GM23338 (cell line): ENCODE results near the gene EZR. TPM values are rescaled to one million over a fixed set of nuclear protein-coding genes. Genes with fewer than 3 reads are reported as not detected.

Experiments
- ATAC-seq: fragments of 200-7000 bp; cut with Tn5 transposase; 3 replicates; pipeline ENCODE4 v1.9.1; 2020
- DNase-seq: peaks from one replicate; pipeline ENCODE4 v3.0.0-alpha.2; 2015; ENCODE audit warnings: low spot score
- H2AFZ ChIP-seq: fragments of 200-600 bp; sonication (generic); 2 replicates; pipeline ENCODE4 v1.8.0; 2016; ENCODE audit warnings: antibody characterized with exemption, mild to moderate bottlenecking, moderate library complexity
- H3F3A ChIP-seq: fragments of 200-600 bp; sonication (generic); replicated peaks from 2 replicates; pipeline ENCODE4 v1.8.0; 2017; ENCODE audit warnings: antibody characterized with exemption, mixed run types, low read depth
- H3K27ac ChIP-seq: fragments of 200-600 bp; sonication (generic); 2 replicates; pipeline ENCODE4 v1.6.1; 2016; ENCODE audit warnings: low read depth
- H3K27me3 ChIP-seq: fragments of 200-600 bp; sonication (generic); 2 replicates; pipeline ENCODE4 v1.8.0; 2016; ENCODE audit warnings: mild to moderate bottlenecking, mixed run types, moderate library complexity; ENCODE audit not compliant: insufficient read depth
- H3K36me3 ChIP-seq: fragments of 200-600 bp; sonication (generic); 2 replicates; pipeline ENCODE4 v1.8.0; 2016; ENCODE audit warnings: mild to moderate bottlenecking; ENCODE audit not compliant: insufficient read depth
- H3K4me1 ChIP-seq: fragments of 200-600 bp; sonication (generic); 2 replicates; pipeline ENCODE4 v1.8.0; 2016; ENCODE audit warnings: mild to moderate bottlenecking, moderate library complexity; ENCODE audit not compliant: insufficient read depth
- H3K4me2 ChIP-seq: fragments of 200-600 bp; sonication (generic); 2 replicates; pipeline ENCODE4 v1.7.1; 2017; ENCODE audit warnings: mixed run types
- H3K4me3 ChIP-seq: fragments of 200-600 bp; sonication (generic); 2 replicates; pipeline ENCODE4 v1.6.1; 2016; ENCODE audit warnings: mixed run types
- H3K79me2 ChIP-seq: fragments of 200-600 bp; sonication (generic); replicated peaks from 2 replicates; pipeline ENCODE4 v1.8.0; 2017; ENCODE audit warnings: mild to moderate bottlenecking; ENCODE audit not compliant: insufficient read depth
- H3K9me2 ChIP-seq: fragments of 200-600 bp; sonication (generic); 2 replicates; pipeline ENCODE4 v1.8.0; 2017; ENCODE audit not compliant: insufficient read depth
- H4K20me1 ChIP-seq: fragments of 200-600 bp; sonication (generic); replicated peaks from 2 replicates; pipeline ENCODE4 v1.8.0; 2017; ENCODE audit warnings: mild to moderate bottlenecking; ENCODE audit not compliant: insufficient read depth
- H3K27ac Mint-ChIP-seq: 2 replicates; pipeline ENCODE4 v1.8.0; 2020; ENCODE audit warnings: inconsistent platforms, mild to moderate bottlenecking, moderate library complexity, mixed read lengths
- H3K27me3 Mint-ChIP-seq: 3 replicates; pipeline ENCODE4 v1.8.0; 2022; ENCODE audit warnings: low read depth, mild to moderate bottlenecking, moderate library complexity, mixed read lengths, inconsistent platforms; ENCODE audit not compliant: insufficient read depth, poor library complexity
- H3K36me3 Mint-ChIP-seq: 3 replicates; pipeline ENCODE4 v1.8.0; 2021; ENCODE audit warnings: low read depth, mild to moderate bottlenecking, inconsistent platforms, moderate library complexity, mixed read lengths
- H3K4me1 Mint-ChIP-seq: 3 replicates; pipeline ENCODE4 v1.8.0; 2020; ENCODE audit warnings: mild to moderate bottlenecking, inconsistent platforms, mixed read lengths
- H3K4me3 Mint-ChIP-seq: 3 replicates; pipeline ENCODE4 v1.8.0; 2021; ENCODE audit warnings: moderate library complexity, mild to moderate bottlenecking, inconsistent platforms, mixed read lengths
- H3K9me3 Mint-ChIP-seq: 3 replicates; pipeline ENCODE4 v1.8.0; 2020; ENCODE audit warnings: moderate library complexity, mild to moderate bottlenecking, inconsistent platforms, mixed read lengths
- CREB1 ChIP-seq: fragments of 250-450 bp; sonication (Bioruptor Pico); IDR thresholded peaks from 2 replicates; pipeline ENCODE4 v1.5.0; 2020; ENCODE audit warnings: low read depth, mild to moderate bottlenecking, moderate library complexity
- EZH2 ChIP-seq: fragments of 200-600 bp; sonication (generic); IDR thresholded peaks from one replicate; pipeline ENCODE4 v1.8.0; 2017; ENCODE audit warnings: antibody characterized with exemption, mild to moderate bottlenecking, low read depth; ENCODE audit not compliant: unreplicated experiment
- EZH2phosphoT487 ChIP-seq: fragments of 200-600 bp; sonication (generic); IDR thresholded peaks from one replicate; pipeline ENCODE4 v1.8.1; 2018; ENCODE audit warnings: antibody characterized with exemption; ENCODE audit not compliant: unreplicated experiment
- JUNB ChIP-seq: IDR thresholded peaks from one replicate; pipeline ENCODE4 v1.6.1; 2016; ENCODE audit warnings: antibody characterized with exemption; ENCODE audit not compliant: unreplicated experiment
- NANOG ChIP-seq: IDR thresholded peaks from 2 replicates; pipeline ENCODE4 v1.6.1; 2016; ENCODE audit warnings: antibody characterized with exemption, borderline replicate concordance
- POLR2AphosphoS5 ChIP-seq: IDR thresholded peaks from 2 replicates; pipeline ENCODE4 v1.6.1; 2016; ENCODE audit warnings: antibody characterized with exemption, low read depth
- STAT1 ChIP-seq: IDR thresholded peaks from one replicate; pipeline ENCODE4 v1.6.1; 2016; ENCODE audit warnings: antibody characterized with exemption; ENCODE audit not compliant: unreplicated experiment
- ZNF114 ChIP-seq: fragments of 250-450 bp; sonication (Bioruptor Pico); IDR thresholded peaks from 2 replicates; pipeline ENCODE4 v1.5.0; 2020; ENCODE audit warnings: mild to moderate bottlenecking, moderate library complexity
- ZNF331 ChIP-seq: fragments of 250-450 bp; sonication (Bioruptor Pico); IDR thresholded peaks from 2 replicates; pipeline ENCODE4 v1.5.0; 2020; ENCODE audit warnings: low read depth, mild to moderate bottlenecking, moderate library complexity
- ZNF462 ChIP-seq: fragments of 250-450 bp; sonication (Bioruptor Pico); IDR thresholded peaks from 2 replicates; pipeline ENCODE4 v1.5.0; 2020; ENCODE audit warnings: mild to moderate bottlenecking, moderate library complexity
- polyA plus RNA-seq: library from polyadenylated mRNA; unstranded; fragments of >200 nt; fragmentation: Nextera tagmentation; extraction: Ambion mirVana; gene quantifications from 2 replicates; pipeline ENCODE4 v1.2.1, GENCODE V29; 2016
- total RNA-seq: library from RNA; depleted of rRNA; stranded (reverse); fragments of >200 nt; shearing (Covaris generic); gene quantifications from 2 replicates; pipeline ENCODE4 v1.2.3, GENCODE V29; 2014
- TF ChIP-seq, protein P1 (sequence below), 2 experiments: fragments of 200-600 bp in 1 of 2; sonication (generic) in 1 of 2; conservative IDR thresholded peaks; 2 replicates each; pipeline versions ENCODE4 v1.5.1 to v1.6.1; 2016 to 2017; ENCODE audit warnings: antibody characterized with exemption in 2 of 2, low read depth in 2 of 2, mild to moderate bottlenecking in 2 of 2, moderate library complexity in 1 of 2
- TF ChIP-seq, protein P2 (sequence below): IDR thresholded peaks from one replicate; pipeline ENCODE4 v1.6.1; 2018; ENCODE audit warnings: antibody characterized with exemption; ENCODE audit not compliant: unreplicated experiment
- TF ChIP-seq, protein P3 (sequence below): IDR thresholded peaks from 2 replicates; pipeline ENCODE4 v1.6.1; 2016; ENCODE audit warnings: antibody characterized with exemption

EZR gene
- total and polyA plus RNA-seq, 2 experiments from 2014 or later: 199 to 208 TPM

GRCh38 chr6:158831571-158831970, 12.4 kb upstream of the EZR start:
- Mint-ChIP-seq H3K36me3 (no peaks in the 10 kb centered on the region; the same call in 2 of the 3 replicates), H3K4me3 (no peak overlapping the region), H3K4me1 (peaks cover 20% of the 10 kb centered on the region), H3K9me3 (no peaks in the 10 kb centered on the region), H3K27ac (no peak overlapping the region), H3K27me3 (peaks cover 6% of the 10 kb centered on the region)
- DNase-seq: no peak
- Histone ChIP-seq H2AFZ (no peak overlapping the region), H3F3A (no peaks in the 10 kb centered on the region), H3K36me3 (no peaks in the 10 kb centered on the region), H3K9me2 (no peaks in the 10 kb centered on the region), H3K4me3 (no peak overlapping the region), H3K27ac (no peak overlapping the region), H3K79me2 (no peaks in the 10 kb centered on the region), H3K27me3 (no peaks in the 10 kb centered on the region), H4K20me1 (no peaks in the 10 kb centered on the region), H3K4me2 (no peak overlapping the region), H3K4me1 (peaks cover 11% of the 10 kb centered on the region)
- no peak for TF ChIP-seq ZNF462 (CRISPR knock-in tag)
- TF ChIP-seq JUNB: no peak
- TF ChIP-seq STAT1: no peak
- no peak for TF ChIP-seq NANOG
- TF ChIP-seq, protein P1, sequence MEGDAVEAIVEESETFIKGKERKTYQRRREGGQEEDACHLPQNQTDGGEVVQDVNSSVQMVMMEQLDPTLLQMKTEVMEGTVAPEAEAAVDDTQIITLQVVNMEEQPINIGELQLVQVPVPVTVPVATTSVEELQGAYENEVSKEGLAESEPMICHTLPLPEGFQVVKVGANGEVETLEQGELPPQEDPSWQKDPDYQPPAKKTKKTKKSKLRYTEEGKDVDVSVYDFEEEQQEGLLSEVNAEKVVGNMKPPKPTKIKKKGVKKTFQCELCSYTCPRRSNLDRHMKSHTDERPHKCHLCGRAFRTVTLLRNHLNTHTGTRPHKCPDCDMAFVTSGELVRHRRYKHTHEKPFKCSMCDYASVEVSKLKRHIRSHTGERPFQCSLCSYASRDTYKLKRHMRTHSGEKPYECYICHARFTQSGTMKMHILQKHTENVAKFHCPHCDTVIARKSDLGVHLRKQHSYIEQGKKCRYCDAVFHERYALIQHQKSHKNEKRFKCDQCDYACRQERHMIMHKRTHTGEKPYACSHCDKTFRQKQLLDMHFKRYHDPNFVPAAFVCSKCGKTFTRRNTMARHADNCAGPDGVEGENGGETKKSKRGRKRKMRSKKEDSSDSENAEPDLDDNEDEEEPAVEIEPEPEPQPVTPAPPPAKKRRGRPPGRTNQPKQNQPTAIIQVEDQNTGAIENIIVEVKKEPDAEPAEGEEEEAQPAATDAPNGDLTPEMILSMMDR (conservative IDR thresholded peaks at IDR 0.05; ENCODE audit: low read depth in 2 of 2): no peak
- no peak for TF ChIP-seq EZH2phosphoT487
- no peak for TF ChIP-seq ZNF331 (CRISPR knock-in tag)
- TF ChIP-seq, protein P2, sequence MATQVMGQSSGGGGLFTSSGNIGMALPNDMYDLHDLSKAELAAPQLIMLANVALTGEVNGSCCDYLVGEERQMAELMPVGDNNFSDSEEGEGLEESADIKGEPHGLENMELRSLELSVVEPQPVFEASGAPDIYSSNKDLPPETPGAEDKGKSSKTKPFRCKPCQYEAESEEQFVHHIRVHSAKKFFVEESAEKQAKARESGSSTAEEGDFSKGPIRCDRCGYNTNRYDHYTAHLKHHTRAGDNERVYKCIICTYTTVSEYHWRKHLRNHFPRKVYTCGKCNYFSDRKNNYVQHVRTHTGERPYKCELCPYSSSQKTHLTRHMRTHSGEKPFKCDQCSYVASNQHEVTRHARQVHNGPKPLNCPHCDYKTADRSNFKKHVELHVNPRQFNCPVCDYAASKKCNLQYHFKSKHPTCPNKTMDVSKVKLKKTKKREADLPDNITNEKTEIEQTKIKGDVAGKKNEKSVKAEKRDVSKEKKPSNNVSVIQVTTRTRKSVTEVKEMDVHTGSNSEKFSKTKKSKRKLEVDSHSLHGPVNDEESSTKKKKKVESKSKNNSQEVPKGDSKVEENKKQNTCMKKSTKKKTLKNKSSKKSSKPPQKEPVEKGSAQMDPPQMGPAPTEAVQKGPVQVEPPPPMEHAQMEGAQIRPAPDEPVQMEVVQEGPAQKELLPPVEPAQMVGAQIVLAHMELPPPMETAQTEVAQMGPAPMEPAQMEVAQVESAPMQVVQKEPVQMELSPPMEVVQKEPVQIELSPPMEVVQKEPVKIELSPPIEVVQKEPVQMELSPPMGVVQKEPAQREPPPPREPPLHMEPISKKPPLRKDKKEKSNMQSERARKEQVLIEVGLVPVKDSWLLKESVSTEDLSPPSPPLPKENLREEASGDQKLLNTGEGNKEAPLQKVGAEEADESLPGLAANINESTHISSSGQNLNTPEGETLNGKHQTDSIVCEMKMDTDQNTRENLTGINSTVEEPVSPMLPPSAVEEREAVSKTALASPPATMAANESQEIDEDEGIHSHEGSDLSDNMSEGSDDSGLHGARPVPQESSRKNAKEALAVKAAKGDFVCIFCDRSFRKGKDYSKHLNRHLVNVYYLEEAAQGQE: no peak
- TF ChIP-seq CREB1 (CRISPR knock-in tag): no peak
- no peak for TF ChIP-seq POLR2AphosphoS5
- TF ChIP-seq, protein P3, sequence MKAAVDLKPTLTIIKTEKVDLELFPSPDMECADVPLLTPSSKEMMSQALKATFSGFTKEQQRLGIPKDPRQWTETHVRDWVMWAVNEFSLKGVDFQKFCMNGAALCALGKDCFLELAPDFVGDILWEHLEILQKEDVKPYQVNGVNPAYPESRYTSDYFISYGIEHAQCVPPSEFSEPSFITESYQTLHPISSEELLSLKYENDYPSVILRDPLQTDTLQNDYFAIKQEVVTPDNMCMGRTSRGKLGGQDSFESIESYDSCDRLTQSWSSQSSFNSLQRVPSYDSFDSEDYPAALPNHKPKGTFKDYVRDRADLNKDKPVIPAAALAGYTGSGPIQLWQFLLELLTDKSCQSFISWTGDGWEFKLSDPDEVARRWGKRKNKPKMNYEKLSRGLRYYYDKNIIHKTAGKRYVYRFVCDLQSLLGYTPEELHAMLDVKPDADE: no peak
- no peak for TF ChIP-seq ZNF114 (CRISPR knock-in tag)
- no peak for TF ChIP-seq EZH2
- no peak for ATAC-seq
